DMS53 (cell line): ENCODE measurements around the gene MYCBP2.
"Not testable (repeated sequence)": the region's sequence is repeated elsewhere in the genome, so short reads cannot be mapped to it uniquely, and the experiment has no call there.

Source experiments
- DNase-seq: peaks from one replicate; lab custom pipeline; 2025; lab: John Stamatoyannopoulos, UW

Gene MYCBP2

DNA sequence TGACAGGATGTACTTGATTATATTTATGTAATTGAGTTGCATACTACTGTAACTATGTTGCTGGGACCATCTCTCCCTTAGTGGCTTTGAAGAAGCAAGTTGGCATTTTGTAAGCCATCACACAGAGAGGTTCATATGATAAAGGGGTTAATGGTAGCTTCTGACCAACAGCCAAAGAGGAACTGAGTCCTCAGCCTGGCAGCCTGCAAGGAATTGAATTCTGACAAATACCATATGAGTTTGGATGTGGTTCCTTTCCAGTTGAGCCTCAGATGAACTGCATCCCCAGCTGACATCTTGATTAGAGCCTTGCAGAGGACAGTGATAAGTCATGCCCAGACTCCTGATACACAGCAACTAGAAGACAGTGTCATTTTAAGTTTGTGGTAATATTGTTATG, 8.6 kb upstream of the MYCBP2 start:
- no peak for DNase-seq

DNA sequence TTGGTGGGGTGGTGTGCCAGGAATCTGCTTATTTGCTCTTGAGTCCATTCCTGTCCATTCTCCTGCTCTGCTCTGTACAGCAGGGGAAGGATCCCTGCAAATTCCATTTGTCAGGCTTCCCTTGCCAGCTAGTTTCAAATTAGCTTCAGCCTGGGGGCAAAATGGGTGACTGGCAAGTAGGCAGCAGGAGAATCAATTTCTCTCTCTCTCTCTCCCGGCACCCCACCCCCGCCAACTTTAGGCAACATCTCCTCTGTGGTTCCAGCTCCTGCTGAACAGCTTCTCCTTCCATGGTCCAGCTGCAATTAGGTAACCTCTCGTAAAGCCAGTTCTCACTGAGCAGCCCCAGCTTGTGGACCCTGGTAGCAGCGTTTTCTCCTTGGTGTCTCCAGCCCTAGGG, 6.7 kb upstream of the MYCBP2 start:
- DNase-seq: no peak

DNA sequence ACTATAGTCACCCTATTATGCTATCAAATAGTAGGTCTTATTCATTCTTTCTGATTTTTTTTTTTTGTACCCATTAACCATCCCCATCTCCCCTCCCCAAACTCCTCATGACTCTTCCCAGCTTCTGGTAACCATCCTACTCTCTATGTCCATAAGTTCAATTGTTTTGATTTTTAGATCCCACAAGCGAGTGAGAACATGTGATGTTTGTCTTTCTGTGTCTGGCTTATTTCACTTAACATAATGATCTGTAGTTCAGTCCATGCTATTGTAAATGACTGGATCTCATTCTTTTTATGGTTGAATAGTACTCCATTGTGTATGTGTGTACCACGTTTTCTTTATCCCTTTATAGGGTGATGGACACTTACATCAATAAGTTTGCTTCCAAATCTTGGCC, 4.5 kb upstream of the MYCBP2 start:
- DNase-seq: no peak

DNA sequence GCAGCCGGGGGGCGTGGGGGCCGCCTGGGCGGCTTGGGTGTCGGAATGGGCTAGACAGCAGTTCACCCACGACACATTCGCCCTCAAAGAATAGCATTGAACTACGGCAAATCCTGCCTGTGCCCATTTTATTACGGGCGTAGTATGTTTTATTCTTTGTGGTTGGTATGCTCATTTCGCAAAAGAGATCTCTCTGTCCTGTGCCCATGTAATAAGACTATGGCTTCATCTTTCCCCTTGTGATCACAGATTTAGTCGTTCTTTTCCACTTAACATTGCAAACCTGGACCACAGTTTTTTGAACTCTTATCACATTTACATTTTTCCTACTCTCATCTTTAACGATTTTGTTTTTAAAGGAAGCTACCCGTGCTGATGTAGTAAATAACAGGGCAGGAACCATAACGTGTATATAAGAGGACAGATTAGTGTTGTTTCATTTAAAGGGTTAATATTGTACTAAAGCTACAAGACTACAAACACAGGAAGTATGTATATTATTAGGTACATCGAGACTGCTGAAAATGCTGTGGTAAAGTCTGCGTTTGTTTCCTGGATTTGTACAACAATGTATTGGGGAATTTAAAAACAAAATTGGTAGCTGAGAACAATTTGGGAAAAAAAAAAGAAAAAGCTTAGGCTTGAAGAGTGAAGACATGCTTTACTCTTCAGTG, 3.2 kb upstream of the MYCBP2 start:
- no peak for DNase-seq

DNA sequence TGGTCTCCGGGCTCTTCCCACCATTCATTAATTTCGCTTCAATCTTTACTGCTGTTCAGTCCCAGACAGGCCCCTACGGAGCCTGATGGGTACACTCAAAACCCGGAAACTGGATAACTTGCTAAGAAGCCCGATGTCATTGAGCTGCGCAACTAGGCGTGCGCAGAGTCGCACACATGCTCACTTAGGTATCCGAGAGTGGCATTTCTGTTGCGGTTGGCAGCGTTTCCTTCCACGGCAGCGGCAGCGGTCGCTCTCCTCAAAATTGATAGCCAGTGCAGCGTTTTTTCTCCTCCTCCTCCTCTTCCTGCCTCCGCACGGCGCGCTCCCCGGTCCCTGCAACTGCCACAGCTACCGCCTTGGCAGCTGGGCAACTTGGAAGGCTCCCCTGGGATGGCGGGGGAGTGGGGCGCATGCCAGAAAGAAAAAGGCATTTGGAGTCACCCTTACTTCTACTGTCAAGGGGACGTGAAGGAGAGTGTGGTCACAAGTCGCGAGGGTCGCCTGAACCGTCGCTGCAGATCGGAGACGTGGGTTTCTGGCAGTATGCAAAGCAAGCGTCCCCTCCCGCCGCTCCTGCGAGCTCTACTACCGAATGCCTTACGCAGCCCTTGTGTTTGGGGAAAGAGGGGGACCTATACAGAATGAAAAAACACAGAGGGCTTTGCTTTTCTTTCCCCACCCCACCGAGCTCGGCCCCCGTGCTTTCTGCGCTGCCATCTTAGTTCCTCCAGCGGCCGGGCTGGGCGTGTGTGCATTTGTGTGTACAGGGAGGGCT, 2.4 kb upstream of the MYCBP2 start:
- peak; percentile 88 for DNase-seq

DNA sequence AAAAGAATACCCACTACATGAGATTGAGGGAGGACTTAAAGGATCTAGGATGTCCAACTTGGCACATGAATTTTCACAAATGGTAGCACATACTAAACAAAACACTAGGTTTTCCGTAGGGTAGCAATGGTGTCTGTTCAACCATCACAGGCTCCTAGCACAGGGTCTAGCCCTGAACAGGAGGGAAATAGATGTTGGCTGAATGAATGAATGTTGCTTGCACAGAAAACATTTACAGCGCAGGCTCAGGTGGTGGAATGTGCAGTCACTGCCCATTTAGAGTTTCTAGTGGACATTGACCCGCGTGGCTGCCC, 1.9 kb upstream of the MYCBP2 start:
- DNase-seq: no peak

DNA sequence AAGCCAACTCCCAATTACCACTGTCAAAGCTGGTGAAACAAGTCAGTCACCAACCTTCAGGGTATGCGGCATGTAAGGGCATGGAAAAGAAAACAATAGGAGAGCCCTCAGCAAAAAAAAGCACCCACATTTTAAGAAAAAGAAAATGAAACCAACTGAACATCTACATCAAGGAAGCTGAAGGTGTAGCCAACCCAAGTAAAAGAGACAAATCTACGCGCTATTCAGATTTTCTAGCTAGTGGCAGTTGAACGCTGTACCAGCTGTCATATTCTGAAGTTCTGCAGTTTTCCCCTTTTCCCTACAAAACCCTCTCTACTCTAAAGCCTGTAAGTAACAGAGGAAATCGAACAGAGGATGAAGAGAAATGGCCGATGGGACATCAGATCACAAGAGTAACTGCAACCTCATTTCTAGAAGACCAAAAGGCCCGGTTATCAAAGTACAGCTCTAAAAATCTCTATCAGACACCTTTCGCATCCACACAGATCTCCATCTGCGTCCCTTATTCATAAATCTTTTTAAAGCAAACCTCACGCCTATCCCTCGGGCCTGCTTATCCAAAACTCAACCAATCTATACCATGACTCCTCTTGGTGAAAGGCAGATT, 1.4 kb downstream of the MYCBP2 start:
- DNase-seq: peak; percentile 11

DNA sequence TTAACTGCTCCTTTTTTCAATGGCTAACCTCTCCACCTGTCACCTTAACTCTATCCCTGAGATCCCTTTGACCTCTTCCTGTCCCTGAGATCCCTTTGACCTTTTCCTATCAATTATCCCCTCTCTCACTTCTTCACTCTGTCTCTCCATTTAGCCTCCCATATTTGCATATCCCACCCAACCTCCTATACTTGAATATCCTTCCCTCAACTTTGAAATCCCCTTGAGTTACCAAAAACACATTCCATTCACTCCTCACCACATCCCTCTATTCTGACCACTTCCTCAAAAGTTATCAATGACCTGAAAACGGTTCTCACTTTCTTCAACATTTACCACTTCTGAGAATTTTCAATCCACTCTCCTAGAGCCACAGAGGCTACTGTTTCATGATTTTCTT, 3.0 kb downstream of the MYCBP2 start:
- DNase-seq: no peak

DNA sequence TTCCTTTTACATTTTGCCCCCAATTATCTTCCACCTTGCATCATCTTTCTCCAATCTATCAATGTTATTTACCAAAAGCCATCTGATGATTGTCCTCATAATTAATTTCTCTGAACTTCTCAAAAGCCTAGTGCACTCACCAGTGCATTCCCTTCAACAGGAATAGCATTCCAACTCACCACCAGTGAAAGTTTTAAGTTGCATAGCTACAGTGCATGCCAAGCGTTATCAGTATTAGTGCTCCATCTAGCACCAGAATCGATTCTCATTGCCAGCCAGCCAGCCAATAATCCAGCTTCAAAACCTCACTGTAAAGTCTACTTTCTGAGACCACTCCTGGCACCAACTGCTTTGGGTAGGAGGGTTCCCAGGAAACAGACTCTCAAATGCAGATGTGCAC, 7.4 kb downstream of the MYCBP2 start:
- DNase-seq: no peak

DNA sequence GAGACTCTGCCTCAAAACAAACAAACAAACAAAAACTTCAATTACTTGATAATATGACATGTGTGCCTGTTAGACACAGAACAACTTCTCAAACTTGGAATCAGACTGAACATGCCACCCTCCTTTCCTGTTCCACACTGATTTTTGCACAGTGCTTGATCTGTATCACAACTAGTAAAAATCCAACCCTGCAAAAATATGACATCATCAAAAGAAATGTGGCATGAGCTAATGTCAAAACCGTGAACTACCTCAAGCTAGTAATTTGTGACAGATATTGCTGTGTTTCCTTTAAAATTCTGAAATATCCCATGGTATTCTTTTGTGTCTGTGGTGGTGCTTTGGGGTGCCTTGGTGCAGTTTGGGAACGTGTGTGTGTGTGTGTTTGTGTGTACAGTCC, 8.2 kb downstream of the MYCBP2 start:
- no peak for DNase-seq

DNA sequence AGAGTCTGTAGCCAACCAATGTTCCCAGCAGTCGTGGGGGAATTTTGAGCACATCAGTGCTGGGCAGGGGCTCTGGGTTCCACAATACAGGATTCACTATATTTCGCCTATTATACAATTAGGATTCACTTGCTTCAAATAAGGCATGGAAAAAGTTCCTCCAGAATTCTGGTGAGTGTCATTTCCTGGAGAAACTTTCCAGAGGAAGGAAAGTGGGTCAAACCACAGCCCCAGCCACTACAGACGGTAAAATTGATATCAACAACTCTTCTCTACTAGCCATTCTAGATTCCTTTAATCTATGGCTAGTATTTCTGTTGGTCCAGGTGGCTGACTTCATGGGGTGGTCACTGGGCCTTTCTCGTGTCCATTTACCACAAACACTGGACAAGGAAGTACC, 10.5 kb downstream of the MYCBP2 start:
- DNase-seq: no peak

DNA sequence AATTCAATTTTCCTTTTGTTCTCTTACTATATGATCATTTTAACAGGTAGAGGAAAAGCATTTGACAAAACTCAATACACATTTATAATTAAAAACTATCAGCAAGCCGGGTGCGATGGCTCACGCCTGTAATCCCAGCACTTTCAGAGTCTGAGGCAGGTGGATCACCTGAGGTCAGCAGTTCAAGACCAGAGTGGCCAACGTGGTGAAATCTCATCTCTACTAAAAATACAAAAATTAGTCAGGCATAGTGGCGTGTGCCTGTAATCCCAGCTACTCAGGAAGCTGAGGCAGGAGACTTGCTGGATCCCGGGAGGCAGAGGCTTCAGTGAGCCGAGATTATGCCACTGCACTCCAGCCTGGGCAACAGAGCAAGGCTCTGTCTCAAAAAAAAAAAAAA, 11.4 kb downstream of the MYCBP2 start:
- not testable (repeated sequence) for DNase-seq

DNA sequence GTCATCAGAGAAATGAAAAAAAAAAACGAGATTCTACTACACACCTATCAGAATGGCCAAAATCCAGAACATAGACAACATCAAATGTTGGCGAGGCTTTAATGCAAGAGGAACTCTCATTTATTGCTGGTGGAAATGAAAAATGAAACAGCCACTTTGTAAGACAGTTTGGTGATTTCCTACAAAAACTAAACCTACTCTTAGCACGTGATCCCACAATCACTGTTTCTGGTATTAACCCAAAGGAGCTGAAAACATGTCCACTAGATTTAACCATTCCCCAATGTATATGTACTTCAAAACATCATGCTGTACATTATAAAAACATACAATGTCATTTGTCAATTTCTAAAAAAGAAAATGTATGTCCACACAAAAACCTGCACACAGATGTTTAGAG, 13.0 kb downstream of the MYCBP2 start:
- DNase-seq: no peak

DNA sequence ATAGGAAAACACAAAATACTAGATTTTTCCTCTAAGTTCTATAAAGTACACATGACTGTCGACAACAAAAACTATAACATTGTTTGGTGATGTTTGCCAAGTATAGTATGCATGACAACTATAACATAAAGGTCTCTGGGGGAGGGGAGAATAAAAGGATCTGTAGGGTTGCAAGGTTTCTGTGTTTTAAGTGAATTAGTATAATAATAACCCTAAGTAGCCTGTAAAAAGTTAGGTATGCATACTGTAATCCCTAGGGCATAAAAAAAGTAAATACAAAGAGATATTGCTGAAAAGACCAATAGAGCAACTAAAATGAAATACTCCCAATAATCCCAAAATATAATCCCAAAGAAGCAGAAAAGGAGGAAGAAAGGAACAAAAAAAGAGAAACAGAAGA, 14.6 kb downstream of the MYCBP2 start:
- no peak for DNase-seq

DNA sequence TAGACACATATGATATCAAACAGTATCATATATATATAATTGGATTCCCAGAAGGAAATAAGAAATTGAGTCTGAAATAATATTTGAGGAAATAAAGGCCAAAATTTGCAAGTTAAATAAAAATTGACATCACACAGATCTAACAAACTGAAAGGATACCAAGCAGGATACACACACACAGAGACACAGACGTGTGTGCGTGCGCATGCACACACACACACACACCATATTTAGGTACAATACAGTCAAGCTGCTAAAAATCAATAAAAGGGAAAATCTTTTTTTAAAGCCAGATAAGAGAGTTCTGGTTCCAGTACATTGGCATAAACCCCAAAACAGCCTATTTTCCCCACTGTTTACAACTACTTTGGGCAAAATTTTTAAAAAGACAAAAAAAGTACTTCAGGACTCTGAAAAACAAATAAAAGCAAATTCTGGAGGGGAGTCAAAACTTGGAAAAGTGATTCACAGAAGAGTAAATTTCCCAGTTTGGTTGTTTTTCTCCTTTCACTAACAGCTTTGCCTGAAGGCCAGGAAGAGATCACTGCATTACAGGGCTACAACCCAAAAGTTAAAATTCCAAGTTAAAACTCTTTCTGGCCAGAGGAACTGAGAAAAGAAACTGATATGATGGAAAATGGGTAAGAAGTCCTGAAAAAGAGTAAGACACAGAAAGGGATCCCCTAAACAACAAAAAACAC, 16.2 kb downstream of the MYCBP2 start:
- no peak for DNase-seq

DNA sequence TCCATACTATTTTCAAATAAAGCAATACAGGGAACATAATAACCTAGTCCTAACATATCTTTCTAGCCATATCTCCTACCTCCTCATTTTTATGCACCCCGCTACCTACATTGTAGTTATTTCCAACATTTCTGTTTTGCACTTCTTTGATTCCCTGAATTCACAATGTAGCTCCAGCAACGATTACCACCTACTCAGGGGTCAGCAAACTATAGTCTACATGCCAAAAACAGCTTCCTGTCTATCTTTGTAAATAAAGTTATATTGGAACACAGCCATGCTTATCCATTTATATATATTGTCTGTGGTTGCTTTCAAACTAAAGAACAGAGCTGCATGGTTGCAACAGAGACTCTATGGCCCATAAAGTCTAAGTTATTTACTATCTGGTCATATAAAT, 16.7 kb downstream of the MYCBP2 start:
- DNase-seq: no peak

DNA sequence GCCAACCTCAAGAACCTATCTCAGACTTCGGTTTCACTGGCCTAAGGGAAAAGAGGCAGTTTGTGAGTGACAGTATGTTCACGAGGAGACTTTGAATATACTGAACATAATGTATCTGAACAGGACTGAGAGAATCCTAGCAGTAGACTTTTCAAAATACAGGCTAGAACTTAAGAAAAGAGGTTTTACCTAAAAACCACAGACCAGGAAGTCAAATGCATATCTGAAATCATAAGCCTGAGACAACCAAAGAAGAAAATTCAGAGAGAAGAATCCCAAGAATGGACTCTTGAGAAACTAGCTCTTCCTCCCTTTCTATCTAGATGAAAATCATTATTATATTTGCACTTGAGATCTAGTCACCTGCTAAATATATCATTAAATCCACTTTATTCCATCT, 17.6 kb downstream of the MYCBP2 start:
- DNase-seq: no peak

DNA sequence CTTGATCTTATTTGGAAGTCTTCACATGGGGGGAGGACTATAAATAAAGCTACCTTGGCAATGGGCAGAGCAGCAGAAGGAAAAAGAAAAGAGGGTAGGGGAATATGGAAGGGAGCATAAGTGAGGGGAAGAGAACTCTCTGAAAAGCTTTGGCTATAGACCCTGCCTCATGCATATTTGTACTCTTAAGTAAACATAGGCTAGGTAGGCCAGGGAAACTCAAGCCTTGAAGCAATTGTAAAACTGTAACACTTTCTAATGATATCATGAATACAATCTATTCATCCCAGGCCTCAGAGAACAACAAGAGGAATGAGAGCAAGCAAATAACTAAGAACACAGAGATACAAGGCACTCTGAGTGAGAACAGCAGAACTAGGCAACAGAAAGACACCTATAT, 20.4 kb downstream of the MYCBP2 start:
- DNase-seq: no peak

DNA sequence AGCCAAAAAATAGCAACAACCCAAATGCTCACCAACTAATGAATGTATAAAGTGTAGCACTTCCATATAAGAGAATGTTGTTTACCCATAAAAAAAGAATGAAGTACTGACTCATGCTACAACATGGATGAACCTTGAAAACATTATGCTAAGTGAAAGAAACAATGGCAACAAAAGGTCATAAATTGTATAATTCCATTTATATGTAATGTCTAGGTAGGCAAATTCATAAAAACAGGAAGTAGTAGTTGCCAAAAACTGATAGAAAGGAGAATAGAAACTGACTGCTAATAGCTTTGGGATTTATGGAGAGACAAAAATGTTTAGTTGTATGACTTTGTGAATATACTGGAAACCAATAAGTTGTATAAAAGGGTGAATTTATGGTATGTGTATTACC, 21.6 kb downstream of the MYCBP2 start:
- DNase-seq: no peak

DNA sequence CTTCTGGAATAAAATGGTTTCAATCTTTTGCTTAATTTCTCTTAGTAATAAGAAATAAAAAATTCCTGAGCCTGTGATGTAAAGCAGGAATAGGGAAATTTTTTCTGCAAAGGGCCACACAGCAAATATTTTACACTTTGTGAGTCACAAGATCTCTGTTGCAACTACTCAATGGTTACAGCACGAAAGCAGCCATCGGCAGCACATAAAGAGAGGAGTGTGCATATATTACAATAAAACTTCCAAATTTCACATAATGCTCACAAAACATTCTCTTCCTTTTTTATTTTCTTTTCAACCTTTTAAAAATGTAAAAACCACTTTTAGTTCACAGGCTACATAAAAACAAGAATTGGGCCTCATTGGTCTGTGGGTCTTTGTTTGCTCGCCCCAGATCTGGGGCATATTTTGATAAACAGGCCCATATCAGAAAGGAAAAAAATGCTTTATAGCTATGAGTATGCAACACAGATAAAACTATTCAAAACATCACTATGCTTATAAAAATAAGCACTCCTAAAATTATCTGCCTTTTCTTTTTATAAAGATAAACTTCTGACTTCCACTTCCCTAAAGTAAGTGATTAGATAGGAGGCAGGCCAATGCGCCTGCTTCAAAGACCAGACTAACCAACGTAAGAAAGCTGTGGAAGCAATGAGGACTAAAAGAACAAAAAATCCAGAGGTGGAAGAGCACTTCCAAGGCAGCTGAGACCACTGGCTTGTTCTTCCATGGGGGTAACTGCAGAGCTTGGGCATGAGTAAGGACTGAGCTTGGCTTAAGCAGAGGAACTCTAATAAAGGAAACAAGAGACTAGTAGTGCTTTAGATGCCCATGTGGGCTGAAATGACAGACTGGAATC, 26.5 kb downstream of the MYCBP2 start:
- DNase-seq: no peak

DNA sequence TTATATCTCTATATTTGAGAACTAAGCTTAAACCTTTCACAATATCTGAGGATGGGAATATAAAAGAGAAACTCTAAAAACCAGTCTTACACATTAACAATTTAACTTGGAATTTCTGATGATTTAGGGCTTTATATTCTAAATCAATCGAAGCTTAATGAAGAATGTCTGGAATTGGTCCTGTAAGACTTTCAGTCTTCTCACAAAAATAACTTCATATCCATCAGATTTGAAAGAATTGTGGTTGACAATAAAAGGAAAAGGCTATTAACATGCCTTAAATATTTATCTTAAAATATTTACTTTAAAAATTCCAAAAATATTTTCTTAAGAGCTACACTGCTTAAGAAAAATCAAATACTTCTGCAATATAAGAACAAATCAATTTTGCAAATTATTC, 27.3 kb downstream of the MYCBP2 start:
- DNase-seq: no peak

DNA sequence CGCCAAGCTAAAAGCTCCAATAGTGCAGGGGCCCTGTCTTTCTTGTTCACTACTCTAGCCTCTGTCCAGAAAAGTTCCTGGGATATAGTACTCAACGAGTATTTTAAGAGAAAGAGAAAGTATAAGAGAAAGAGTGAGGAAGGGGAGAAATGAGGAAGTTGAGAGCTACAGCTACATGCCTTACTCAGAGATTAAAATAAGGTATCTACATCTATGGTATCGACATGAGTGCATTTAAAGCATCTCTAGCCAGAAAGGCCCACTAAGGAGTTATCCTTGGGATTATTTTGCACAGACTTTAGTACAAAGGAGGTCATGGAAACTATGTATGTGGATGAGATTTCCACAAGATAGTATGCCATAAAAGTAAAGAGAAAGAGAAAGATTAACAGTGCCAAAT, 28.5 kb downstream of the MYCBP2 start:
- DNase-seq: no peak
